Fibroblast of peridontal ligament (primary cell): ENCODE data around the gene COL5A2.

Experiments
- DNase-seq: peaks from one replicate; pipeline ENCODE4 v3.0.0-alpha.2; 2010; ENCODE audit errors: extremely low read depth

COL5A2 gene

GRCh38 chr2:189000221-189000620 is 179.3 kb downstream of the COL5A2 start:
- no peak for DNase-seq

GRCh38 chr2:188997263-188997662 is 182.3 kb downstream of the COL5A2 start:
- no peak for DNase-seq

DNA sequence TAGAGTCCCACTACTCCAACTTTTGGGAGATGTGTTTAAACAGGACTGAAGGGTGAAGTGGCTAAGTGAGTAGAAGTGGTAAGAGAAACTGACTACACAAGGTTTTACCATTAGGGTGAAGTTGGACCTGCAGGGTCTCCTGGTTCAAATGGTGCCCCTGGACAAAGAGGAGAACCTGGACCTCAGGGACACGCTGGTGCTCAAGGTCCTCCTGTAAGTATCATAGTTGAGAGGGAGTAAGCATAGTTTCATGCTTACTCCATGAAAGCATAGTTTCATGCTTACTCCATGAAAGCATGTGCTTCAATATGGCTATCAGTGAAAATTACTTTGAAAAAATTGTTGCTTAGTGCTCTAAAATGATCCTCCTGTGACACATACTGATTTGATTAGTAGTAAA is 186.3 kb downstream of the COL5A2 start:
- DNase-seq: no peak

GRCh38 chr2:188986839-188987238 is 192.7 kb downstream of the COL5A2 start:
- DNase-seq: no peak

GRCh38 chr2:188984680-188985079 is 194.9 kb downstream of the COL5A2 start:
- peak; percentile 97 for DNase-seq

DNA sequence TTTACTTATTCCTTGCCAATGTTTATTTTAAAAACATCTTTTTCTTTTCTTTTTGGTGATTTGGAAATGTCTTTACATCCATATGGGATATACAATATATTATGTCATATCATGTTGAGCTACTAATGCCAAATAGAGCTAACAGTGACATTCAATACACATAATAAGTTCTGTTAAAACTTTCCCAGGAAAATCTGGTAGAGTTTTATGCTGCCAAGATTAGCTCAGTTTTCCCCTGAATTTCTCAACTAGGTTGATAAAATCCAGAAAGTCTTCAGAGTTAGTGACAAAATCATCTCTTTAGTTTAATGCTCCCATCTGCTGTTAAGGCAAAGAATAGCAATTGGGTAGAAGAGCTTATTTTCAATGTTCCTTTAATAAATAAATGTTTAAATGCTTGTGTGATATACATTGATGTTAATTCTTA is 195.5 kb downstream of the COL5A2 start:
- peak; percentile 97 for DNase-seq

DNA sequence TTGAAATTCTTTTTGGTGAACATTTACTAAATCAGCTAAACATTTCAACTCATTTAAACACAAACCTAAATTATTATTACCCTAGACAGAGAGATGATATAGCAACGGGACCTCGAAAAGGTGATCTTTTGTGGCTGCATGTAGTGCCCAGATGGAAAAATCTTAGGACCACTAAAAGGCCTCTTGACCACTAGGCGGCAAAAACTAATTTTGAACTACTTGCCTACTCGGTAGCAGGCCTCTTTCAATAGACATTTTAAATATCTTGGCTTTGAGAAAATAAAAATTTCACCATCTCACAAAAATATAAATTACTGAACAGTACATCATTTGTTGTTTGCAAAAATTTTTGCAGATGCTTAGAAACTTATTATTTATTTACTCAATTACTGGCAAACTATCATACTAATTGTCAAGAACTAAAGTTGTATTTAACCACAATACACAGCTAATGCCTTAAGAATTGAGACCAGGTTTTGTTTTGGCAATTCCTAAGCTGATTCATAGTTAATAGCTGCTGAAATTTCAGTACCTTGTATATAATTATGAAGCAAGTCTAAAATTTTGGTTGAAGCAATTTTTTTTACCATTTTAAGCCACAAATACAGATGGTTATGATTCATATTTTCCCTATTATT is 196.0 kb downstream of the COL5A2 start:
- DNase-seq: peak; percentile 89
